Measurements from ENCODE around the gene POR.
"Not testable (repeated sequence)": the region's sequence is repeated elsewhere in the genome, so short reads cannot be mapped to it uniquely, and the experiment has no call there.

The POR gene

GRCh38 chr7:75885036-75885435, 29.9 kb upstream of the POR start:
- DNase-seq: no peak

- no peak for DNase-seq
Measured at GRCh38 chr7:75887669-75888369, 27.1 kb upstream of the POR start.

DNA sequence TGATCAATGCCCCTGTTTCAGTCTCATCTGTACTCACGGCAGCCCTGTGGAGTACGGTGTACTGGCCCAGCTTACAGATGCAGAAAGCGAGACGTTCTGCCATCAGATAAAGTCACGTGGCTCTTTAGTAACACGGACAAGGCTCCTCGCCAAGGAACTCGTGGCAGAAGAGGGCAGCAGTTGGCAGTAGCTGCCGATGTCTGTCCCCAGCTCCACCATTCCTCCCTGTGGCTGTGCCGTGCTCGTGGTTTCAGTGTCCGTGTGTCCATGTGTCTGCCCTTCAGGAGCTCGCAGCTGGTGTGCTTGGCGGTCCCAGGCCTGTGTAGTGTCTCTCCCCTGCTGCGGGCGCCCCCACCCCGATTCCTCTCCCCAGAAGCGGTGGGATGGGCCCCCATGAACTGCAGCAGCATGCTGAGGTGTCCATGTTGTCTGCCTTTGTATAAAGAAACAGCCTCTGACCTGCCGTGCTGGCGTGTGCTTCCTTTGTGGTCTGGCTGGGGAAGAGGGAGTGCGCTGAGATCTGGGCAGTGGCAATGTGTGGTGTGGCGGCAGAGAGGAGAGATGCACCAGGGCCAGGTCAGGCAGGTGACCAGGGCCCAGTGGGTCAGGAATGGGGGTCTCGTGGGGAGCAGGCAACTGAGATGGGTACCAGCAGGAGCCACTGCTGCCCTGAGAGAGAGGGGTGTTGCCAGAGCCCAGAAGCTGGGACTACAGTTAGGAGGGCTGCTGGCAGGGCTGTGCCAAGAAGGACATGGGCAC, 26.3 kb upstream of the POR start:
- DNase-seq: no peak

GRCh38 chr7:75889223-75889825, 25.6 kb upstream of the POR start:
- no peak for DNase-seq

GRCh38 chr7:75889826-75890225, 25.1 kb upstream of the POR start:
- no peak for DNase-seq

GRCh38 chr7:75891237-75891636, 23.7 kb upstream of the POR start:
- not testable (repeated sequence) for DNase-seq

GRCh38 chr7:75891815-75892411, 23.0 kb upstream of the POR start:
- no peak for DNase-seq

- DNase-seq: no peak
Measured at GRCh38 chr7:75892634-75893272, 22.2 kb upstream of the POR start.

DNA sequence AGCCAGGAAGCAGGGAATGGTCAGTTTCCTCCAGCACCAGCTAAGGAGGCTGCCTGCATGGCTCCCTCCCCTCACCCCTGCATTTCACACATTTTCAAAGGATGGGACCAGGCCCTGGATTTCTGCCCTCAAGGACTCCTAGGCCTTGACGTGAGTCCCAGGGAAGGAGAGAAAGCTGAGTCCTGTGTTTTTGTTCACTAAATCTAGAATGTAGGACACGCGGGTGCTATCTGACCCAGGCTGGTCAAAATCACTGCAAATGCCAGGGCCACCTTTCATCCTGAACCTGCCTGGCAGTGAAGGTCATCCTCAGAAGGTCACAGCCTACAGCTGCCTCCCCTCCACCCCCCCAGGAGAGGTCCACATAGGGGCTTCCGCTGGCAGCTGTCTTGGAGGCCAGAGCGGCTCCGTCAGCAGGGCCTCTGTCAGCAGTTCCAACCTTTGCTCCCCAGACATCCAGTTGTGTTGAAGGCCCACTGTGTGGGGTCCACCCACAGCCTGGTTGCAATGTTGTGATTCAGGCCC, 18.1 kb upstream of the POR start:
- no peak for DNase-seq

DNA sequence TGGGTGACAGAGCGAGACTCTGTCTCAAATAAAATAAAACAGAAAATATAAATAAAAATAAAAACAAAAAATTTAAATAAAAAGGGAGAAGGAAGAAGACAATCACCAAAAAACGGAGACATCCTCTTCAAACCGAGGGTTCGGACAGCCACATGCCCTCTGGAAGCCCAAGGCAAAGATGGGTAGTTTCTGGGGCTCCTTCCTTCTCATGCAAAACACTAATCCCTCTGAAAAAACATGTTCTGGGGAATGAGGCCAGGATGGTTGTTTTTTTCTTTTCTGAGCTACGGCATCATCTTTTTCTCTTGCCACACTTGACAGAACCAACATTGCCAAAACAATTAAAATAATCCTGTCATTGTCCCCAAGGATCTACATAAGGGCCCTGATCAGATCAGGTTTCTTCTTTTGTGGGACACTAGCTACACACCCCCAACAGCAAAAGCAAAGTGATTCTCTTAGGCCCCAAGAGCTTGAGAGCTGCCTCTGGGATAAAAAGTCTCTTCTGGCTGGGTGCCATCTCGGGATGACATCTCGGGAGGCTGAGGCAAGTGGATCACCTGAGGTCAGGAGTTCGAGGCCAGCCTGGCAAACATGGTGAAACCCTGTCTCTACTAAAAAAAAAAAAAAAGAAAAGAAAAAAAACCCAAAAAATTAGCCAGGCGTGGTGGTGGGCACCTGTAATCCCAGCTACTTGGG, 14.2 kb upstream of the POR start:
- no peak for DNase-seq

GRCh38 chr7:75905785-75906604, 9.0 kb upstream of the POR start:
- no peak for DNase-seq

DNA sequence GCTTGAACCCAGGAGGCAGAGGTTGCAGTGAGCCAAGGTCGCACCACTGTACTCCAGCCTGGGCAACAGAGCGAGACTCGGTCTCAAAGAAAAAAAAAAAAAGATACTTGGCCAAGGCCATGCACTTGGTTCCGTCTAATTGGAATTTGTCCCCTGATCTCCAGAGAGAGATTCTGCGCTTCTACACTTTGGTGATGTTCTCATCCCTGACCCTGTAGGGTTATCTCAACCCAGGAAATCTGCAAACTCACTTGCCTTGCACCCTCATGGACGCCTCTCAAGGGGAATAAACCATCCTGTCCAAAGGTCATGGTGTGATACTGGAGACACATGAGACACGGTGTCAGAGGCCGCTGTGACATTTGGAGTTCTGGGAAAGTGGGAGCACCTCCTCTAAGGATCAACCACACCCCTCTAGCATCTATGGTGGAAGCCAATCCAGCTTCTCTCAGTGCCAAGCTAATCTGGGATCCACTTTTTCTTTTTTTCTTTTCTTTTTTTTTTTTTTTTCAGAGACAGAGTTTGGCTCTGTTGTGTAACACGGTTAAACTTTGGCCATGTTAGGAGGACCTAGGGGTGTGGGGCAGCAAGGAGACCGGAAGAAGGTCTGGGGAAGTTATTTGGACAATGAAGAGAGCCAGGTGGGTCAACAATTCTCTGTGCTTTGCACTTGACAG, 7.8 kb upstream of the POR start:
- DNase-seq: no peak

GRCh38 chr7:75907668-75908039, 7.3 kb upstream of the POR start:
- DNase-seq: not testable (repeated sequence)

- no peak for DNase-seq
Measured at GRCh38 chr7:75909521-75910132, 5.3 kb upstream of the POR start.

GRCh38 chr7:75911186-75911585, 3.8 kb upstream of the POR start:
- DNase-seq: not testable (repeated sequence)

DNA sequence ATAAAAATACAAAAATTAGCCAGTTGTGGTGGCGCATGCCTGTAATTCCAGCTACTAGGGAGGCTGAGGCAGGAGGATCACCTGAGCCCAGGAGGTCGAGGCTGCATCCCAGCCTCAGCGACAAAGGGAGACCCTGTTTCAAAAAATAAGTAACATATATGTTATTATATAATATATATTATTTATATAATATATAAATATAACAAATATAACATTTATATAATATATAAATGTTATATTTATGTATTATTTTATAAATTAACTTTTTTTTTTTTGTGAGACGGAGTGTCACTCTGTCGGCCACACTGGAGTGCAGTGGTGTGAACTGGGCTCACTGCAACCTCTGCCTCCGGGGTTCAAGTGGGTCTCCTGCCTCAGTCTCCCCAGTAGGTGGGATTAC, 1.5 kb upstream of the POR start:
- DNase-seq: no peak

DNA sequence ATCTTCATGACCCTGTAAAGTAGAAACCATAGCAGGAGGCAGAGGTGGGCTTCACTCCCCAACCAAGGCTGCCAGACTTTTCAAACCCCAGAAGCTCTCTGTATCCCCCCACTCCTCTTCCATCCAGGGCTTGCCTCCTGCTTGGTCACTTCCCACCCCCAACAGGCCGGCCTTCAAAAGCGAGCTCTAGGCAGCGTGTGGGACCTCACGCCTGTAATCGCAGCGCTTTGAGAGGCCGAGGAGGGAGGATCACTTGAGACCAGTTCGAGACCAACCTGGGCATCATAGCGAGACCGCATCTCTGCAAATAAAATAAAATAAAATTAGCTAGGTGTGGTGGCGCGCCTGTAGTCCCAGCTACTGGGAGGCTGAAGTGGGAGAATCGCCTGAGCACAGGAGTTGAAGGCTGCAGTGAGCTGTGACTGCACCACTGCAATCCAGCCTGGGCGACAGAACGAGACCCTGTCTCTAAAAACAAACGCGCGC, 743 bp upstream of the POR start:
- DNase-seq: no peak

DNA sequence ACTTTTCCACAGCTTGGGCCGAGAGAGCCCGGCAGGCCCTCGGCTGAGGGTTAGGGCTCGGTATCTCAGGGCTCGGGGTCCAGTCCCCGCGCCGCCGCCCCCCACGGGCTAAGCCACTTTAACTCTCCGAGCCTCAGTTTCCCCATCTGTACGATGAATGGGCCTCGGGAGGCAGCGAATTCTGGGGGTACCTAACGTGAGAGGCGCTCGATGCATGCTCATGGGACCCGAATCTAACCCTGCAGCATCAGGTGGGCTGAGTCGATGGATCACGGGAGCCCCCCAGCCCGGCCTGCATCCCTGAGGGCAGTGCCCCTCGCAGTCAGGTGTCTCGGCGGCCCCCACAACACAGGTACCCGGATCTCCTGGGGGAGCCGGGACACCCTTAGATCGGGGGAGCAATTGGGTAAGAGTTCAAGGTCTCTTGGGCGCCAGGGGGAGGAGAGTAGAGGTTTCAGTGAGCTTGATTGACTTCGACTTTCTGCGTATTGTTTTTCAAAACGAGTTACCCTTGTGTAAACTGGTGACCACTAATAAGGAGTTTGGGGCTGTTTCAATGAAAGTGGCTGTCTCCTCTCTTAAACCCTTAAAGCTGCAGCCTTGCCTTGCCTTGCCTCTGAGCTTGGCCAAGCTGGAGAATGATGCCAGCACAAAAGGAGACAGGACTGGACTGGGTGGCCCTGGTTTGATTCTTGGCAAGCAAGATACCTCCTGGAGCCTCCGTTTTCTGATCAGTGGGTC, 631 bp downstream of the POR start:
- DNase-seq: peak; percentile 30

DNA sequence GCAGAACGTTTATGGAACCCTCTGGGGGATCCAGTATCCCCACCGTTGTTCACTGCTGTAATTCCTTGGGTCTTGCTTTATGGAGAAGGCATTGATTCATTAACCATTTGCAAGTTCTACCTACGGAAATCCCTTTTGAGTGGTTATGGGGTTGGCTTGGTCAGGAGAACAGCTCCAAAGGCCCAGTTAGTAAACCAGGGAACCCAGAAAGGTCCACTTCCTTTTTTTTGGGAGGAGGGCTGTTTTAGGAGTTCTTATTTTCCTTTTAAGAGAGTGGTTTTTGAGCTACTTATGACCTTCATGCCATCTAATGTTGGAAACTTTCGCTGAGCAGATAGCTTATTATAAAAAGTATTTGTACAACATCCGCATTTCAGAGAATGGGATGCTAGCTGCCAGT, 1.3 kb downstream of the POR start:
- no peak for DNase-seq

All from CD4-positive, alpha-beta T cell treated with Interleukin-17A for 4 hours (primary cell).